DMS79 treated with DMSO at 0.1 percent for 48 hours (cell line): ENCODE data around the gene PPCDC.
A peak's percentile ranks its signal among the peaks of the same experiment; 100 is the strongest.

Source experiments
- DNase-seq: peaks from one replicate; lab custom pipeline; 2025; lab: John Stamatoyannopoulos, UW

The PPCDC gene

DNA sequence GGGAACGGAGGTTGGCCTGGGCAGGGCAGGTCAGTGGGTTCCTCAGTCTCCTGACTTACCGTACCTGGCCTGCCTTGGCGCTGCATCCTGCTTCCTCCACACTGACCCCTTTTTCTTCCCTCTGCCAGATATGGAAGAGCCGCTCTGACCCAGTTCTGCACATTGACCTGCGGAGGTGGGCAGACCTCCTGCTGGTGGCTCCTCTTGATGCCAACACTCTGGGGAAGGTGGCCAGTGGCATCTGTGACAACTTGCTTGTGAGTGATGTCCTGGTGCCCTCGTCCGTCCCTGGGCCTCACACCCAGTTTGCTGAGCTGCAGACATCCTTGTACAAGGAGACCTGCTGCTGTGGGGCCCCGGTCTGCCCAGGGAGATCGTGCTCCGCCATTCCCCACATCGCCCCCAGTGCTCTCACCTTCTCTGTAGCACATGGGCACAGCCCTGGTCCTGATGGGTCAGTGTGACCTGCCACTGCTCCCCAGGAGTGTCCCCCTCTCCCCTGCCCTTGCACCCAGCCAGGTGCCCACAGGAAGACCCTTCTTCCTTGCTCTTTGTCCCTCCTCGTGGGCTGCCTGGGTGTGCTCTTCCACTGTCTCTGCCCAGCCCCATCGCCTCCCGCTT, 21.0 kb downstream of the PPCDC start:
- no peak for DNase-seq

DNA sequence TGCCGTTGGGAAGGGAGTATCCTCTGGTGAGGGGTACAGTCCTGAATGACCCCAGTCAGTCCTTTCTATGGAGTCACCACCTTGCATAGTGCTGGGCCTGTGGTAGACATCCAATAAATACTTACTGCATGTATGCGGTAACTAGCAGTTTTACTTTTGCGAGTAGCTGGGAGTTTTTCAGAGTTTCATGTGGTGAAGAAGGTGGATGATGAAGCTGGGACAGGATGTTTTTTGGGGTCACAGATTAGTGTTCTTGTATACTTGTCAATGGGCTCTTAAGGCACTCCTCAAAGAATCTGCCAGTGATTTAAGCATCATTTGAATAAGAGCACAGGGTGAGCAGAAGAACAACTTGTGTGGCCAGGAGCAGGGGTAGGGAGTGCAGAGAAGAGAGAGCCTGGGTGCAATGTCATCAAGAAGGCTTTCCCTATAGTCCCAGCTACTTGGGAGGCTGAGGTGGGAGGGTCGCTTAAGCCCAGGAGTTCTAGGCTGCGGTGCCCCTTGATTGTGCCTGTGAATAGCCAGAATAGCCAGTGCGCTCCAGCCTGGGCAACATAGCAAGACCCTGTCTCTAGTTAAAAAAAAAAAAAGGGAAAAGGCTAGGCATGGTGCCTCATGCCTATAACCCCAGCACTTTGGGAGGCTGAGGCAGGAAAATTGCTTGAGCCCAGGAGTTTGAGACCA, 22.1 kb downstream of the PPCDC start:
- DNase-seq: no peak

DNA sequence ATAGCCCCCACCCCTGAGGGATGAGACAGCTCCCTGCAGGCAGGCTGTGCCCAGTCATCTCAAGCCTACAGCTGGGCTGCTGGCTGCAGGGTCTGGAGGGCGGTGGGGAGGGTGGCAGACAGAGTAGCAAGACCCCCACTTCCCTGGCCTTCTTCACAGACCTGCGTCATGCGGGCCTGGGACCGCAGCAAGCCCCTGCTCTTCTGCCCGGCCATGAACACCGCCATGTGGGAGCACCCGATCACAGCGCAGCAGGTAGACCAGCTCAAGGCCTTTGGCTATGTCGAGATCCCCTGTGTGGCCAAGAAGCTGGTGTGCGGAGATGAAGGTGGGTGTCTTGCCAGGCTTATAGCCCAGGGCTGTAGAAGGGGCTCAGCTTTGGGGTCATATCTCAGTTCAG, 25.0 kb downstream of the PPCDC start:
- no peak for DNase-seq

DNA sequence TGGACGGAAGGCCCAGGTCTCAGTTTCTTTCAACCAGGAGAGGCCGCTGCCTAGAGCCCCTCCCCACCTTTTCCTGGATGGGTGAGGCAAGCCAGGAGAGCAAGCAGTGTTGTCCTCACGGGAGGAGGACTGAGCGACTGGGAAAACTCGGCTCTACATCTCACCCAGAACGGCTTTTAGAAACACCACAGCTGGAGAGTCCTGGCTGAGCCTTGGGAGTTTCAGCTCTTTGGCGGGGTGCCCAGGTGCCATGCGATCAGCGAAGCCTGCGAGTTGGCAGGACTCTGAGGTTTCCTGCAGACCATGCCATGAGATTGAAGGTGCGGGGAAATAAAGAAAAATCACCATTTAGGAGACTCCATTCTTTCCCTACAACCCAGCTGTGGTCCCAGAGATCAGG, 26.0 kb downstream of the PPCDC start:
- DNase-seq: peak; percentile 70

- DNase-seq: no peak
Observed at GRCh38 chr15:75050283-75050682, 26.9 kb downstream of the PPCDC start.

DNA sequence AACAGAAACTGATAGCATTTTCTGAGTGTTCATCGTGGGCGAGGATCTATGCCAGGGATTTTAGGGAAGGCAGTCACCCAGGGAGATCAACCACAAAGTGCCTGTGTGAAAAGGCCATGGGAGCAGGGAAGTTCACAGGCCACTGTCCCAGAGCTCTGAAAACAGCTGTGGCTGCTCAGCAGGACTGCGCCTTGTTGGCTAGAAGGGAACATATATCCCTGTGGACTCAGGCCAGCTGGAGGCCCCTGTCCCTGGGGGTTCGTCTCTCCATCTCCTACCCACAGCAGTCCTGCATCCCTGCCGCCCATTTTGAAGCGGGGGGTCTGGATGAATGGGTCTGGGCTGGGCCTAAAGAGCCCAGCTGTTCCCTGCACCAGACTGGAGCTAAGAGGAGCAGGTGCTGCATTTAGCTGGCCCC, 27.8 kb downstream of the PPCDC start:
- DNase-seq: no peak

DNA sequence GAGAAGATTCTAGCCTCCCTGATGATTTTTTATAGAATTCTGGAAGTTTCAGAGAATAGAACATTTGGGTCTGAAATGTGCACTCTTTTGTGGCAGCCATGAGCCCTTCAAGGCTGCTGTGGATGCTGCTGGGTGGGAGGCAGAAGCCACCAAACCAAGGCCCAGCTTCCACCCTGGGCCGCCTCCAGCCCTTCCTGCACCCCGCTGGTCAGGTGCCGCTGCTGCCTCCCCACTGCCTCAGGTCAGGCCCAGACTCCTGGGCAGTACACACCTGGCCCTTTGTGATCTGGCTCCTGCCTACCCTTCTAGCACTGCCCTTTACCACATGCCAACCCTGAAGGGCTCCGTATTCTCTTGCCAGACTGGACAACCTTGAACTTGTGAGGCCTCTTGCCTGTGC, 28.3 kb downstream of the PPCDC start:
- no peak for DNase-seq

DNA sequence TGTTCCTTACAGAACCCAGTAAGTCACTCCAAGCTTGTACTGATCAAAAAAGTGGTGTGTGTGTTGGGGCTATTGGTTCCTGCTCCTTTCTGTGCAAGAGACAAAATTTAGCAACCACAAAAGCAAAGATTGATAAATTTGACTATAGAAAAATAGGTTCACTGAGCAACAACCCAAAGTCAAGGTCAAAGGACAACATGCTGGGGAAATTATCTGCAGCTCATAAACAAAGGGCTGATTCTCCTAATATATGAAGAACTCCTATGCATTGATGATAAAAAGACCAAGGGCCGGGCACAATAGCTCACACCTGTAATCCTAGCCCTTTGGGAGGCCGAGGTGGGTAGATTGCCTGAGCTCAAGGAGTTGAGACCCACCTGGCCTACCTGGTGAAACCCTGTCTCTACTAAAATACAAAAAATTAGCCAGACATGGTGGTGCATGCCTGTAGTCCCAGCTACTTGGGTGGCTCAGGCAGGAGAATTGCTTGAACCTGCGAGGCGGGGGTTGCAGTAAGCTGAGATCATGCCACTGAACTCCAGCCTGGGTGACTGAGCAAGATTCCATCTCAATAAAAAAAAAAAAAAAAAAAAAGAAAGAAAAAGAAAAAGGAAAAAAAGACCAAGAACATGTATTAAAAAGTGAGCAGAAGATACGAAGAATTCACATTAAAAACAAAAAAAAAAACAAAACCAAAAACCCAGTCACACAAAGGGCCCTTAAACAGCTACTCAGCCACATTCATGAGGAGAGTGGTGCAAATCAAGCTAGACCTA, 29.8 kb downstream of the PPCDC start:
- no peak for DNase-seq

DNA sequence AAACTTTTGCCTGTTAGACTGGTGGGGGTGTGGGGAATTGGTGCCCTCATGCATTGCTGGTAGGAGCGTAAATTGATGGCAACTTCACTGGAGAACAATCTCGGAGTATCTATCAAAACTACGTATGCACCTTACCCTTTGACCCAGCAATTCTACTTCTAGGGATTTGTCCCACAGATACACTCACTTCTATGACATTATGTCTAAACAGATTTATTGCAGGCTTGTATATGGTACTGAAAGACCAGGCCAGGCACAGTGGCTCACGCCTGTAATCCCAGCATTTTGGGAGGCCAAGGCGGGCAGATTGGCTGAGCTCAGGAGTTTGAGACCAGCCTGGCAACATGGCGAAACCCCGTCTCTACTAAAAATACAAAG, 30.3 kb downstream of the PPCDC start:
- DNase-seq: no peak

DNA sequence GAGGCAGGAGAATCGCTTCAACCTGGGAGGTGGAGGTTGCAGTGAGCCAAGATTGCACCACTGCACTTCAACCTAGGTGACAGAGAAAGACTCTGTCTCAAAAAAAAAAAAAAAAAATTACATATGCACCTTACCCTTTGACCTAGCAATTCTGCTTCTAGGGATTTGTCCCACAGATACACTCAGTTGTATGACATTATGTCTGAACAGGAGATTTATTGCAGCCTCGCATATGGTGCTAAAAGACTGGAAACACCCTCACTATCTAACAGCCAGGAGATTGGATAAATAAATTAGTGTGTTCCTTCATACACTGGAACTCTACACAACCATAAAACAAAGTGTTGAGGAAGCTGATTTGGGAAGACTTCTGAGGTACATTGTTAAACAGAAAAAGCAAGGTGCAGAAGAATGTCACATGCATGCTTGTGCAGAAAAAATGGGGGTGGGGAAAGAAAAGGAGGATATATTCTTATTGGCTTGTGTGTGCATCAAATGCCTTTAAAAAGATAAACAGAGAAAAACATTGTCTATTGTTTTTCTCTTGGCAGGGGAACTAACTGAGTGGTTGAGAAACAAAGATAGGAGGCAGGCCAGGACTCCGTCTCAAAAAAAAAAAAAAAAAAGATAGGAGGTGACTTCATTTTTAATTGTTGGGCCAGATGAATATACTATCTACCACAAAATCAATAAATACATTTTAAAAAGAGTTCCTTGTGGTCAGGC, 30.9 kb downstream of the PPCDC start:
- DNase-seq: no peak

DNA sequence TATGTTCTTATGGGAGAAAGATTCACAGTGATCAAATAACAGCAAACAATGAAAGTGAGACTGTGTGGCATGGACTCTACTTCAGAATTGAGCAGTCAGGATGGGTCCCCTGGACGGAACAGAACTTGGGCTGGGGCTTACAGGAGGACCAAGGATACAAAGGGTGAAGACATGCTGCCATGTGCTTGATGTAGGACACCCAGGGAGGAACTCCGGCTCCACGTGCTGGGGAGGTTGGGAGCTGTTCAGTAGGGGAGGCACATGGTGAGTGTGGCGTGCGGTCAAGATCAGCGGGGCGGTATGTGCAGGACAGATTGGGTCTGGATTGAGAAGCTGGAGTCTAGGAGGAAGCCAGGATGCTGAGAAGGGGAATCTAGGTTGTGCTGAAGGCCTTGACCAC, 32.6 kb downstream of the PPCDC start:
- no peak for DNase-seq

DNA sequence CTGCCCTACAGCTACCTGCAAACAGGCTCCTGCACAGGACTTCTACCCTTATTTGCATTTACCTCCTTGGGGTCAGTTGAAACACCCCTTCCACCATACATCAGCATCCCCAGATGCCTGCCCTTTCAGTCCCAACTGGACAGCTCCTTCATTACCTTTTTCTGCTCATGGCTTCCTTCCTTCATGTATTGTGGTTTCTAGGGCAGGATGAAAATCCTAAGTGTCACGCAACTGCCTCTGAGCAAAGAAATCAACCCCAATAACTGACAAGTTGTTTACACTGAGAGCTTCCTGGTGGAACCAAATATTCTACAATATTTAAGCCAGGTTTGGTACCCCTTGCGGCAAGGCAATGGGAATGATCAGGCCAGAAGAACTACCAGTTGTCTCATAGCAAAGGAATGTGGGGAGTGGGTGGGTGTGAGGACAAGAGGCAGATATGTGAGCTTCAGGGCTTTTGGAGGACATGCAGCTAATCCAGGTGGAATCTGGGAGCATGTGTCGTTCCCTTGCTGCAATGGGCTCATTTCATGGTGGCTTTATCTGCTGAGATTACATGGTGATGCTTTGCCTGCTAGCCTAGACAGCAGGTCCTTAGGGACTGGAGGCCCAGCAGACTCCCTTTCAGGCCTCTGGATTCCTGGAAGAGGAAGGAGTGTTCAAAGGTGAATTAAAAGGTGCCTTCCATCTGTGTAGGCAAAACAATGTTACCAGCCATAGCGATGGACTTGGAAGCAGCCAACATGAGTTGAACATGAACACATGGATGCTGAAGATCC, 34.9 kb downstream of the PPCDC start:
- DNase-seq: no peak

GRCh38 chr15:75059607-75060006, 36.2 kb downstream of the PPCDC start:
- DNase-seq: no peak

DNA sequence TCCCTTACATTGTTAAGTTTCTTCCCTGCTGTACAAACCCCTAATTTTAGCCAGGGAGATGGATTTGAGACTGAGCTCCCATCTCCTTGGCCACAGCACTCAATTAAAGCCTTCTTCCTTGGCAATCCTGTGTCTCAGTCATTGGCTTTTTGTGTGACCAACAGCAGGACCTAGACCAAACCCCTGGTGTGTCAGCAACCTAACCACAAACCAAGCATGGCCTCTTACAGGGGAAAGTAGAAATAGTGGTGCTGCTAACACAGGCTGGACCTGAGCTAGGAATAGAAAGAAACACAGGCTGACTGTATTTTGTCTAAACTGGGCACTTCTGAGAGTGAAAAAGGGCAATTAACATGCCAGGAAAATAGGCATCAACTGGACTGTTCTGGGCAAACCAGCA, 37.9 kb downstream of the PPCDC start:
- no peak for DNase-seq

GRCh38 chr15:75062706-75063105, 39.3 kb downstream of the PPCDC start:
- no peak for DNase-seq

DNA sequence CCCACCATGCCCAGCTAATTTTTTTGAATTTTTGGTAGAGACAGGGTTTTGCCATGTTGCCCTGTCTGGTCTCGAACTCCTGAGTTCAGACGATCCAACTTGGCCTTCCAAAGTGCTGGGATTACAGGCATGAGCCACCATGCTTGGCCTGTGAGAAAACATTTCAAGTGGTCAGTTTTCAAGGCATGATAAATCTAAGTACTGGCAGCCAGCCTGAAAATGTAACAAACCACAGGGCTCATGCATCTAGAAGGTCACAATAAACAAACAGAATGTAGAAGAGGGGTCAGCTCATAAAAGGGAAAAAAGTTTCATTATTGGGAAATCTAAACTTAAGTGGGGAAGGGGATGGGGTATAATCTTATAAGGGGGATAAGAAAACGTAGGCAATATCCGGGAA, 39.9 kb downstream of the PPCDC start:
- DNase-seq: no peak

DNA sequence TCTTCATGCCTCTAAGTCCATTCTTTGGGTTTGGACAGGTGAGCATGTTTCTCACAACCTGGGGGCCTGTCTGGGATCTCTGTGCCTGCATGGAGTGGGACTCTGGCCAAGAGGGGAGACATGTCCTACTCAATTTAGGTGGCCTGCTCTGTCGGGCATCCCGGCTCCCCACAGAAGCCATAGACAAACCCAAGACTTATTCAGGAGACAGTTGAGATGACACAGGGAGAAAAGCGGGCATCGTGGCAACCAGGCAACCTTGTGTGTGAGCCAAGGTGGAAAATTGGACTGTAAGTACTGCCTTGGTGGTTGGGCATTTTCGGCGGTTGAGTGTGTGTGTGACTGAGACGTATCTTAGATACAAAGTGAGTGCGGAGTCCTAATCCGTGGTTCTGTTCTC, 40.5 kb downstream of the PPCDC start:
- DNase-seq: no peak

GRCh38 chr15:75064846-75065245, 41.5 kb downstream of the PPCDC start:
- DNase-seq: no peak

DNA sequence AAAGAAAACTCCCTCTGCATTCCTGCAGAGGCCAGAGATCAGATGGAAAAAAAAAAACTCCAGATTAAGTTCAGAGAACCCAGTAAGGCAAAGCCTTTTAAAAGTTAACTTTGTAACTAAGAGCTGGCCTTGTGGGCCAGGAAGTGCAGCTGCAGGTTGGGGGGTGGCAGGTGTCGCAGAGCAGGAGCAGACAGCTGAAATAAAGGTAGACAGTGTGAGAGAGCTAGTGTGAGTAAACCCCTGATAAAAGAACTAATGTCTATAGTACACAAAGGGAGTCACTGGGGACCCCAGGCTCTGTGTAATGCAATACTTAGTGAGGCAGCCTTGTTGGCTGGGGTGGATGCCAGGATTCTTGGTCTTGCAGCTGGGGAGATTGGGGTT, 42.1 kb downstream of the PPCDC start:
- DNase-seq: no peak

DNA sequence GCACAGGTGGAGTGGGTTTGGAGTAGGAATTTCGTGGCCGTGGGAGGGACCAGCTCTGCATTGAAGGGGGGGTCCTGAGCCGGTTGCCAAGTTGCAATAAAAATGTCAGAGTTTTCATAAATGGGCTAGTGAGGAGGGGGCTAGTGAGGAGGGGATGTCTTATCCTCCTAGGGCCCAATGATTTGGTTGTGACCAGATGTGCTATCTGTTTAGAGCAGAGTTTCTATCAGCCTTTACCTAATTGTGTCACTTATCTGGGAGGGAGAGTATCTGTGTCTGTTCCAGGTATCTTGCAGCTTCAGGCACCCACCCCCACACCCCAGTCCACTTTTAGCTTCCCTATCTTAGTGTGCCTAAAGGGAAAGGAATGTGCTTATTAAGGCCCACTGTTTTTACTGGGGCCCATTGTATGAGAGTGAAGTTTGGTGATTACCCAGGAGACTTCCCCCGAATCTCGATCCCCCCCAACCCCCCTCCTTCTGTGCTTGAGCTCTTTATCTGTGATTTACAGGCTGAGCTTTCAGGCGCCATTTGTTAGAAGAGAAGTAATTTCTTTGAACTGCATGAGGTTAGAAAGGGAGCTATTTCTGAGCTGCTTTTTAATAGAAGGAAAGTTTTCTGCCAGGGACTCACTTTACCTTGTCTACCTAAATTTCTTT, 42.6 kb downstream of the PPCDC start:
- DNase-seq: no peak

- DNase-seq: no peak
Observed at GRCh38 chr15:75067123-75067830, 43.9 kb downstream of the PPCDC start.
